B cell (primary cell): Measurements from ENCODE around the gene ITSN1. TPM values are rescaled to one million over a fixed set of nuclear protein-coding genes. Genes with fewer than 3 reads are reported as not detected.
"Not testable (repeated sequence)": the region's sequence is repeated elsewhere in the genome, so short reads cannot be mapped to it uniquely, and the experiment has no call there.

Source experiments
- ATAC-seq: fragments of 200-7000 bp; cut with Tn5 transposase; one replicate; pipeline ENCODE4 v1.10.0; 2021; ENCODE audit warnings: low read depth, mild to moderate bottlenecking, moderate number of reproducible peaks, moderate library complexity
- CTCF ChIA-PET: fragments of 350-600 bp; sonication (Branson Sonifier 250); formaldehyde crosslinking; loops from one replicate; lab custom pipeline; 2021; ENCODE audit warnings: antibody characterized with exemption, inconsistent platforms; lab: Charles Lee
- POLR2A ChIA-PET: fragments of 350-600 bp; sonication (Branson Sonifier 250); formaldehyde crosslinking; loops from one replicate; lab custom pipeline; 2021; ENCODE audit warnings: antibody characterized with exemption; lab: Charles Lee
- DNase-seq: peaks from one replicate; pipeline ENCODE4 v3.0.0; 2013
- H2AFZ ChIP-seq: 2 replicates; pipeline ENCODE4 v1.6.1; 2012; ENCODE audit warnings: mild to moderate bottlenecking, low read depth, low read length; ENCODE audit not compliant: insufficient read depth, poor library complexity, severe bottlenecking
- H3K27ac ChIP-seq, 2 donors: 1 replicate in 1 of 2; 2 replicates in 1 of 2; pipeline ENCODE4 v1.5.1; 2012 to 2013; ENCODE audit warnings: low read length in 2 of 2, mild to moderate bottlenecking in 2 of 2, moderate library complexity in 1 of 2
- H3K27me3 ChIP-seq, 4 experiments: fragments of 200-600 bp in 1 of 4; sonication (generic) in 1 of 4; replicated peaks in 1 of 4; 1 replicate in 2 of 4; 2 replicates in 2 of 4; pipeline versions ENCODE4 v1.6.1 to v1.7.0; 2013 to 2016; ENCODE audit warnings: low read length in 3 of 4, mild to moderate bottlenecking in 2 of 4, mixed read lengths in 1 of 4, moderate library complexity in 1 of 4; ENCODE audit not compliant: insufficient read depth in 4 of 4, control insufficient read depth in 3 of 4; ENCODE audit errors: control extremely low read depth in 1 of 4
- H3K36me3 ChIP-seq, 2 experiments: replicated peaks in 1 of 2; 1 replicate in 1 of 2; 2 replicates in 1 of 2; pipeline versions ENCODE4 v1.6.1 to v1.7.1; 2013; ENCODE audit warnings: low read length in 1 of 2; ENCODE audit not compliant: insufficient read depth in 2 of 2, control insufficient read depth in 1 of 2; ENCODE audit errors: control extremely low read depth in 1 of 2, extremely low read depth in 1 of 2
- H3K4me1 ChIP-seq, 2 donors: fragments of 200-600 bp in 1 of 2; sonication (generic) in 1 of 2; 1 replicate in 1 of 2; 2 replicates in 1 of 2; pipeline versions ENCODE4 v1.5.1 to v1.6.1; 2013 to 2017; ENCODE audit warnings: low read length in 2 of 2; ENCODE audit not compliant: control insufficient read depth in 2 of 2, insufficient read depth in 2 of 2
- H3K4me2 ChIP-seq: replicated peaks from 2 replicates; pipeline ENCODE3; 2012; ENCODE audit warnings: mild to moderate bottlenecking, low read depth, low read length; ENCODE audit not compliant: poor library complexity, severe bottlenecking
- H3K4me3 ChIP-seq, 5 experiments: fragments of 200-600 bp in 1 of 5; sonication (generic) in 1 of 5; 1 replicate in 3 of 5; 2 replicates in 2 of 5; pipeline versions ENCODE4 v1.5.1 to v1.7.0; 2011 to 2016; ENCODE audit warnings: low read length in 4 of 5, mild to moderate bottlenecking in 4 of 5, low read depth in 2 of 5, control low read depth in 1 of 5, moderate library complexity in 1 of 5; ENCODE audit not compliant: insufficient read depth in 1 of 5; ENCODE audit errors: control extremely low read depth in 1 of 5, extremely low read depth in 1 of 5
- H3K79me2 ChIP-seq: fragments of 200-600 bp; sonication (generic); one replicate; pipeline ENCODE4 v1.6.0; 2016; ENCODE audit warnings: low read length; ENCODE audit not compliant: control insufficient read depth, insufficient read depth
- H3K9ac ChIP-seq: fragments of 200-600 bp; sonication (generic); 2 replicates; pipeline ENCODE4 v1.6.1; 2017; ENCODE audit warnings: mild to moderate bottlenecking, low read length, moderate library complexity
- H3K9me3 ChIP-seq, 3 donors: one replicate each; pipeline versions ENCODE4 v1.6.1 to v1.7.1; 2013; ENCODE audit warnings: low read length in 2 of 3; ENCODE audit not compliant: control insufficient read depth in 2 of 3, insufficient read depth in 1 of 3; ENCODE audit errors: control extremely low read depth in 1 of 3
- H4K20me1 ChIP-seq: 2 replicates; pipeline ENCODE4 v1.6.0; 2012; ENCODE audit warnings: mild to moderate bottlenecking, low read length; ENCODE audit not compliant: insufficient read depth, control insufficient read depth, poor library complexity, severe bottlenecking
- H3K27ac Mint-ChIP-seq: one replicate; pipeline ENCODE4 v1.8.0; 2021; ENCODE audit warnings: mixed read lengths
- H3K27me3 Mint-ChIP-seq: one replicate; pipeline ENCODE4 v1.8.0; 2021; ENCODE audit warnings: mixed read lengths
- H3K4me1 Mint-ChIP-seq: one replicate; pipeline ENCODE4 v1.8.0; 2021; ENCODE audit warnings: mixed read lengths
- H3K4me3 Mint-ChIP-seq: one replicate; pipeline ENCODE4 v1.8.0; 2021; ENCODE audit warnings: mixed read lengths
- H3K9me3 Mint-ChIP-seq: one replicate; pipeline ENCODE4 v1.8.0; 2022; ENCODE audit warnings: mixed read lengths; ENCODE audit not compliant: insufficient read depth
- EZH2 ChIP-seq: IDR thresholded peaks from 2 replicates; pipeline ENCODE4 v1.6.1; 2012; ENCODE audit warnings: borderline replicate concordance, low read depth, mild to moderate bottlenecking, moderate library complexity, low read length; ENCODE audit not compliant: insufficient read depth, poor library complexity, severe bottlenecking
- WGBS: methylation state at CpG from one replicate; pipeline ENCODE4 v1.1.5; 2013; ENCODE audit warnings: missing lambda C conversion rate; ENCODE audit not compliant: insufficient coverage; 5-methylcytosine and 5-hydroxymethylcytosine counted together
- intact Hi-C: fragments of 100-400 bp; cut with micrococcal nuclease; formaldehyde crosslinking; loops from one replicate; pipeline ENCODE4 v1.10.0; 2022
- polyA plus RNA-seq: library from polyadenylated mRNA; depleted of rRNA; stranded (reverse); fragments of >200 nt; gene quantifications from 2 replicates; pipeline ENCODE4 v1.2.3, GENCODE V29; 2012
- total RNA-seq, 2 donors: library from RNA; stranded (reverse); fragments of 120-200 nt in 1 of 2; gene quantifications; 1 replicate in 1 of 2; 2 replicates in 1 of 2; pipeline versions ENCODE4 v1.2.3 to v1.2.4, GENCODE V29; 2013 to 2022
- TF ChIP-seq, protein P1 (sequence below): fragments of 200-600 bp; IDR thresholded peaks from one replicate; pipeline ENCODE4 v1.8.0; 2022; ENCODE audit warnings: antibody characterized with exemption, mild to moderate bottlenecking

Gene ITSN1
- total and polyA plus RNA-seq, 2 donors (not counting 1 experiment from before 2014, with no cell fraction given): 0.31 to 2.4 TPM

DNA sequence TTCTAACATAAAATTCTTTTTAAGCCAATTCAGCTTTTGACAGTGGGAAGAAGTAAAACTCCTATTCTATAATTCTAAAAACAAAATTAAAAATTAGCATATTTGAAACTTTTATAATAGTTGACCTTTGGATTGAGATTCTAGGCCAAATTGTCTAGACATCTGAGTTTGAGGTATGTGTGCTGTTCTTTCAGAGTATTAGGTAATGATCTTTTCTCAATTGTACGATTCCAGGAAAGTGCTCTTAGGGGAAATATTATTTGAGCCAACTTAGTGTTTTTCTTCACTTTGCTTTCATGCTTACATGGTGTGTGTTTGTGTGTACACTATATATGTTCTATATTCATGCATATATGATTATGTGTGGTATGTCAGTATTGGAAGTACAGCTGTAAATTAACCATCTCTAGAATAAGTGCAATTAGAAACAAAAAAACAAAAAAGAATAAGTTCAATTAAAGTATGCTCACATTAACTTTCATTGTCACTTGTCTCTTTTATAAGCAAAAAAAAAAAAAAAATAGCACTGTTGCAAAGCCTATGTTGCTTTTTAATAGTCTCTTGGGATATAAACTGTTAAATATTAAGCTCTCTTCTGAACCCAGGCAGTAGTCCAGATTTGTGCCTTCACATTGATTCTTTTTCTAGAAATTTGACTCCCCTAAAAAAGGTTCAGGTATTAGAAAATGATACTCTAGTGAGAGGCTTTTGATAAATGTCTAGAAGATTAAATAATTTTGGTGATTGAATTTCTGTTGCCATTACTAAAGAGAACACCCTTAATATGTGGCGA lies 141.1 kb downstream of the ITSN1 start:
- no peaks in the 10 kb centered on the region for H4K20me1 ChIP-seq
- no peak overlapping the region for H3K27ac ChIP-seq
- H3K9me3 ChIP-seq: peaks cover 0 to 8% (median 1%) of the 10 kb centered on the region in 3 donors
- WGBS: no CpG with 5 or more reads among the region's 2 CpGs
- Mint-ChIP-seq H3K4me3 (no peak overlapping the region), H3K4me1 (no peaks in the 10 kb centered on the region), H3K27me3 (peaks cover 8% of the 10 kb centered on the region), H3K9me3 (peaks cover 3% of the 10 kb centered on the region), H3K27ac (no peak overlapping the region)
- CTCF ChIA-PET: no interaction called here
- no peaks in the 10 kb centered on the region for H3K27me3 ChIP-seq
- no peak overlapping the region for H3K4me2 ChIP-seq
- TF ChIP-seq, protein P1, sequence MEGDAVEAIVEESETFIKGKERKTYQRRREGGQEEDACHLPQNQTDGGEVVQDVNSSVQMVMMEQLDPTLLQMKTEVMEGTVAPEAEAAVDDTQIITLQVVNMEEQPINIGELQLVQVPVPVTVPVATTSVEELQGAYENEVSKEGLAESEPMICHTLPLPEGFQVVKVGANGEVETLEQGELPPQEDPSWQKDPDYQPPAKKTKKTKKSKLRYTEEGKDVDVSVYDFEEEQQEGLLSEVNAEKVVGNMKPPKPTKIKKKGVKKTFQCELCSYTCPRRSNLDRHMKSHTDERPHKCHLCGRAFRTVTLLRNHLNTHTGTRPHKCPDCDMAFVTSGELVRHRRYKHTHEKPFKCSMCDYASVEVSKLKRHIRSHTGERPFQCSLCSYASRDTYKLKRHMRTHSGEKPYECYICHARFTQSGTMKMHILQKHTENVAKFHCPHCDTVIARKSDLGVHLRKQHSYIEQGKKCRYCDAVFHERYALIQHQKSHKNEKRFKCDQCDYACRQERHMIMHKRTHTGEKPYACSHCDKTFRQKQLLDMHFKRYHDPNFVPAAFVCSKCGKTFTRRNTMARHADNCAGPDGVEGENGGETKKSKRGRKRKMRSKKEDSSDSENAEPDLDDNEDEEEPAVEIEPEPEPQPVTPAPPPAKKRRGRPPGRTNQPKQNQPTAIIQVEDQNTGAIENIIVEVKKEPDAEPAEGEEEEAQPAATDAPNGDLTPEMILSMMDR: no peak
- no peak for TF ChIP-seq EZH2
- H3K79me2 ChIP-seq: no peaks in the 10 kb centered on the region
- POLR2A ChIA-PET: no interaction called here
- DNase-seq (no peak), ATAC-seq (no peak)
- no peaks in the 10 kb centered on the region for H3K4me1 ChIP-seq
- H2AFZ ChIP-seq: no peak overlapping the region
- intact Hi-C loops: no loop called here
- H3K36me3 ChIP-seq: no peaks in the 10 kb centered on the region
- H3K9ac ChIP-seq: no peak overlapping the region
- H3K4me3 ChIP-seq: no peak overlapping the region

- no peak overlapping the region for H3K27ac Mint-ChIP-seq
- no peak overlapping the region for H3K4me3 Mint-ChIP-seq
These were observed 145.1 kb downstream of the ITSN1 start for GRCh38 chr21:33787431-33787830.

GRCh38 chr21:33788438-33788837 lies 146.1 kb downstream of the ITSN1 start:
- no CpG with 5 or more reads among the region's 5 CpGs for WGBS
- H3K9ac ChIP-seq, H3K36me3 ChIP-seq, H2AFZ ChIP-seq, H3K4me1 ChIP-seq, POLR2A ChIA-PET, H3K4me1 Mint-ChIP-seq, H3K79me2 ChIP-seq, H3K4me2 ChIP-seq, H3K4me3 Mint-ChIP-seq, H3K9me3 ChIP-seq, H3K9me3 Mint-ChIP-seq, H4K20me1 ChIP-seq, H3K4me3 ChIP-seq, CTCF ChIA-PET, intact Hi-C loops, H3K27me3 ChIP-seq, DNase-seq, H3K27ac Mint-ChIP-seq, H3K27ac ChIP-seq, ATAC-seq, H3K27me3 Mint-ChIP-seq: not testable (repeated sequence)

More at GRCh38 chr21:33787431-33787830, 145.1 kb downstream of the ITSN1 start:
- WGBS: no CpG with 5 or more reads among the region's 2 CpGs
- H3K4me3 ChIP-seq: no peak overlapping the region
- H4K20me1 ChIP-seq: no peaks in the 10 kb centered on the region
- POLR2A ChIA-PET: no interaction called here
- intact Hi-C loops: no loop called here
- H3K9me3 ChIP-seq: no peaks in the 10 kb centered on the region
- H3K27ac ChIP-seq: no peak overlapping the region
- H3K9ac ChIP-seq: no peak overlapping the region
- no peaks in the 10 kb centered on the region for H3K9me3 Mint-ChIP-seq
- CTCF ChIA-PET: no interaction called here
- no peaks in the 10 kb centered on the region for H3K4me1 ChIP-seq
- no peak for TF ChIP-seq EZH2
- TF ChIP-seq, protein P1: no peak
- no peaks in the 10 kb centered on the region for H3K27me3 ChIP-seq
- ATAC-seq (no peak), DNase-seq (no peak)
- H3K27me3 Mint-ChIP-seq: peaks cover 11% of the 10 kb centered on the region
- H3K79me2 ChIP-seq: no peaks in the 10 kb centered on the region
- H3K36me3 ChIP-seq: no peaks in the 10 kb centered on the region
- no peak overlapping the region for H2AFZ ChIP-seq
- H3K4me2 ChIP-seq: no peak overlapping the region
- H3K4me1 Mint-ChIP-seq: no peaks in the 10 kb centered on the region
